HPDE6-E6E7 (cell line): ENCODE data around the gene BCL2.
"Not testable (repeated sequence)": the region's sequence is repeated elsewhere in the genome, so short reads cannot be mapped to it uniquely, and the experiment has no call there.

Experiments
- DNase-seq: peaks from one replicate; pipeline ENCODE4 v3.0.0; 2011; ENCODE audit warnings: missing footprints; ENCODE audit errors: extremely low spot score

Gene BCL2

DNA sequence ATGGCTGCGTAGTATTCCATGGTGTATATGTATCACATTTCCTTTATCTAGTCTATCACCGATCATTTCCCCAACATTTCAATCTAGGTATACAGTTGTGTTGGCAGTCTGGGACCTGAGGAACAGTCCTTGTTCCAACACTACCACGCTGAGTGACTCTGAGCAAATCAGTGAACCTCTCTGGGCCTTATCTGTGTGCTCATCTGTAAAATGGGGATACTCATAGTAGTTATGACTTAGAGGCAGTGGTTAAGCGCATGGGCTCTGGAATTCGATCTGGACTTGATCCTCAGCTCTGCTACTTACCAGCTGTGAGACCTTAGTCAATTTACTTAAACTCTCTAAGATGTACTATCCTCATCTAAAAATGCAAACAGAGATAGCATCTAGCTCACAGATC, 85.1 kb downstream of the BCL2 start:
- DNase-seq = no peak

DNA sequence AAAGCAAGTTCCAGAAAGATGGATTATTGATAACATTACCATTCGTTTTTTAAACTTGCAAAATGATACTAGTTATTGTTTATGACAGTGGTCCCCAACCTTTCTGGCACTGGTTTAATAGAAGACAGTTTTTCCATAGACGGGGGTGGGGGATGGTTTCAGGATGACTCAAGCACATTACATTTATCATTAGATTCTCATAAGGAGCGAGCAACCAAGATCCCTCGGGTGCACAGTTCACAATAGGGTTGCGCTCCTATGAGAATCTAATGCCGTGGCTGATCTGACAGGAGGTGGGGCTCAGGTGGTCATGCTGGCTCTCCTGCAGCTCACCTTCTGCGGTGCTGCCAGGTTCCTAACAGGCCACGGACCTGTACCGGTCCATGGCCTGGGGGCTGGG, 86.2 kb downstream of the BCL2 start:
- DNase-seq = no peak

DNA sequence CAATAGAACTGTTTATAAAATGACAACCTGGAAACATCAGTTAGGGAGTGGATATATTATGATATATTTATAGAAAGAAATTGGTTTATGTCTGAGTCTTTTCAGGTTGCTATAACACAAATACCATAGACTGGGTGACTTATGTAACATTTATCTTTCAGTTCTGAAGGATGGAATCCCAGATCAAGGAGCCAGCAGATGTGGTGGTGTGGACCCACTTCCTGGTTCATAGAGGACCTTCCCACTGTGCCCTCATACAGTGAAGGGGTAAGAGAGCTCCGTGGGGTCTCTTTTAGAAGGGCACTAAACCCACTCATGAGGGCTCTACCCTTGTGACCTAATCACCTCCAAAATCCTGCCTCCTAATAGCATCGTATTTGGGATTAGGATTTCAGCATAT, 86.7 kb downstream of the BCL2 start:
- DNase-seq = no peak

DNA sequence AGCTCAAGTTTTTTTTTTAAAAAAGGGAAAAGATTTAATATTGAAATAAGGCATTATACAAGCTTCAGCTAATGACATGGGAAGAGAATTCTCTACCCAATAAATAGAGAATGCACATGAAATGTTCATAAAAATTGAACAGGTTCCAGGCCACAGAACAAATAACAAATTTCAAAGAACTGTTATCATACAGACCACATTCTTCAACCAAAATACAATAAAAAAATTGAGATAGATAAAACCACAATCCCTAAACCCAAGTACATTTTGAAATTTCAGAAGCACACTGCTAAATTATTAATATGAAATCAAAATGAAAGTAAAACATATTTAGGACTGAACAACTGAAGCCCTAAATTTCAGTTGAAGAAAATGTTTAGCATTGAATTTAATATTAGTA, 89.6 kb downstream of the BCL2 start:
- no peak for DNase-seq

DNA sequence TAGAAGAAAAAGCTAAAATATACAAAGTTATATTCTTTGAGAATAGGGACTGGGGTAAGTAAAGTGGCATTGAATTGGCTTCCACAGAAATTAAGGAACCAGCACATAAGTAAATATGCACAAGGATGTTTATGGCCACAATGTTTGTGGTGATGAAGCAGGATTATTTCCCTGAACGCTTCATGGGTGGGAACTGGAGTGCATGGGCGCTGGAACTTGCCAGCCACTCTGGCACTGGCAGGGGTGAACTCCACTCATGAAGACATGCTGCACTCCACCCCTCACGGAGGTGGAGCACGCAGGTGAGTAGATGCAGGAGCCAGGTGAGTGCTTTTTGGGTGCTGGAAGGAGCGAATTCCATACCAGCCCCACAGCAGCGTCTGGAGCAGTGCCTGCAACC, 94.1 kb downstream of the BCL2 start:
- no peak for DNase-seq

DNA sequence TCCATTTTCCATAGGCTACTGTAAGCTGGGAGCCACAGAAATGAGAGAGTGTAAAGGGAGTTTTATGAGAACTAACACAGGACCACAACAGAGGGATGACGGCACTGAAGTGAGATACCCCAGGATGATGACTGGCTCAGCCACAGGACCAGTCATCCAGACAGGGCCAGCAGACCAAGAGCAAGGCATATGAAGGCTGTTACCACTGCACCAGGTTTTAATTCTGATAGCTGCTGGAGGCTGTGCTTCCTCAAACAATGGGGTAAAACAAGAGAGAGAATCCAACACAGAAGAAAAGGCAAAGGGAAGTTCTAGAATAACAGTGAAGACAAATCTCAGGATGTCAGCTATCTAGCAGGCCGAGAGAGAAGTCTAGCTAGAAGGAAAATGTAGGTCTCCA, 94.9 kb downstream of the BCL2 start:
- no peak for DNase-seq

DNA sequence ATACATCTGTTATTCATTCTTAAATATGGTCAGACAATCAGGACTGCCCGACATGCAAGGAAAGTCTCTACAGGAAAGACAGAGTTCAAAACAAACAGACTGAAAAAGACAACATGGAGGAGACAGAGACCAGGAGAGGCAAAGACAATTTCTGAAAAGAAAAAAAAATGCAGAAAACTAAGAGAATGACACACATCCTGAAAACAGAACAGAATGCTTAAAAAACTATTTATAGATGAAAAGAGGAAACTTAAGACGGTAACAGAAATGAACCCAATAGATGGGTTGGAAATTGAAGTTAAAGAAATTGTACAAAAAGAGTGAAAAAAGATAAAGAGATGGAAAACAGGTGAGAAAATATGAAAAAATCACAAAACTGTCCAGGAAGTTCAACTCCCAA, 95.7 kb downstream of the BCL2 start:
- no peak for DNase-seq

DNA sequence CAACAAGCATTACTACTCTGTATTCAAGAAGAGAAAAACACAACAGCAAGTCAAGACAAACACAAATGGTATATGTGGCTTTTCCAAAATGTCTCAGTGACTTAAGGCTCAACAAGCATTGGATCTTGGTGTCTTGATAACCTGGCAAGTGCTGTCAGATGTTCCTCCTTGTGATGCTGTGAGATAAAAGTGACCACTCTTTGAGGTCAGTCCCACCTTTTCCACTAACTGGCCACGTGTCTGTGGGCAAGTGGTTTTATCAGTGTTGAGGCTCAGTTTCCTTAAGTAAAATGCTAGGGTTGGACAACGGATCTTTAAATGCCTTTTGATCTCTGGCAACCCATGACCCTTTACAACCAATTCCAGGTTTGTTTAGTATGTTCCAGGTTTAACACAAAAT, 98.7 kb downstream of the BCL2 start:
- DNase-seq = no peak

DNA sequence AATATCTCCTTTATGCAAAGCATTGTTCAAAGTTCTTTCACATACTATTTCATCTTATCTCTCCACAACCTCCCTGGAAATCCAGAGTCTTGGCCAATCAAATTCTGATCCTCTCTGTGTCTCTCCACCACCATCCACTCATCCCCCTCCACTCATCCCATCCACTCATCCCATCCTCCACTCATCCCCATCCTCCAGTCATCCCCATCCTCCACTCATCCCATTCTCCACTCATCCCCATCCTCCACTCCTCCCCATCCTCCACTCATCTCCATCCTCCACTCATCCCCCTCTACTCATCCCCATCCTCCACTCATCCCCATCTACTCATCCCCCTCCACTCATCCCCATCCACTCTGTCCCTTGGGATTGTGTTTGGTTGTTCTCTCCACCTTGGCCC, 101.1 kb downstream of the BCL2 start:
- no peak for DNase-seq

DNA sequence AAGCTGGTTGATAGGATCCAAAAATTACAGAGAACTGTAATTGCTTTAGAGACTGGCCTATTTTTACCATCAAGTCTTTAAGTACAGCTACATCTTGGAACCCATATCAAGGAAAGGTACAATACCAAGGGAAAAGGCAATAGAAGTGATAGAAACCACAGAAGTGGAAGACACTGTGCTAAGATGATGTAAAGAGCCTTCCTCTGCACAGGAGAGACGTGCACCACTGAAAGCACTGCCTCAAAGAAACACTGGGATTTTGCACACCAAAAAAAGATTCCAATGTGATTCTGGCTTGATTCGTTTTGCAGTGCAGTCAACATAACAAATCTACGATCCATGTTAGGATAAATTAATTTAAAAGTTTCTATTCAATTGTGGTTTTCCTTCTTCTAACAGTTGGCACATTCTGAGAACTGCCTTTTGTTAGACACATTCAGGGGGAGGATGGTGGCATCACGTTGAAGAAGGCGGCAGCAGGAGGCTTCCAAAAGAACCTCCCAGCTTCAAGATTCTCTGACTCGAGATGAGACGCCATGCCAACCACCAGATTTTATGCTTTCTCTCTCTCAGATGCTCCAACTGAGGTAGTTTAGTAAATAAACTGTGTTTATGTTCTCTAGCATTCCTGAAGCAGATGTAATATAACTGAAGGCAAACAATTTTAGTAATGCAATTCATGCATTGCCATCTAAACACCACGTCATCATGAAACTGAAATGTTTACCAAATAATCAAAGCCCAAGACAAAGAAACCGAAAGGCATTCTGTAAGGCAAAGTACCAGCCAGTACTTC, 102.9 kb downstream of the BCL2 start:
- no peak for DNase-seq

DNA sequence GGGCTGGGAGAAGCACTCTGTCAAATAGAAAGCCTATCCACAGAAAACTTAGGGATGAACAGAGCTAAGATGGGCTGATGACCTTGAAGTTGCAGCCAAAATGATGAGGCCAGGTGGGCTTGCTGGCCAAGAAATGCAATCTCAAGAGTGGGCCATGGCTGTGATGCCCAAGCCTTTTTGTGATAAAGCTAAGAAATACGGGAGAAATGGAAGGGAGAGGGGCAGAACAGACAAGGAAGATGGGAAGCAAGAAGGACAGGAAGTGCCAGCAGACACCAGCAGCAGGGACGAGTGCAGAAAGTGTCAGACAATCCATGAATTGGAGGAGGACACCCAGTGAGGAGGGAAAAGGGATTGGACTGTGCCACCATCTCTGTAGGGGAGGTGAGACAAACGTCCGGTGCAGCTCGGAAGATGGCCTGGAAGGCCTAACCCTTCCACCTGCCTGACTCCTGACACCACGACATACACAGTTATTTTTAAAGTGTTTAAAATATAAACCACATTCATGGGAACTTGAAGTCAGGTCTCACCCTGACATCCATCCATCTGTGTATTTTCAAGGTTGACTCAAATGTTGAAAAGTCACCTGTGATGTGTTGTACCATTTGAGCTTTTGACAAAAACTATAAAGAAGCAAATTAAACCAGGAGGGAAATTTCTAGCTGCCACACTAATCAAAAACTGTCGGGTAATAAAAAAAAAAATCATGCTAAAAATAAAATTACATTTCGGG, 105.5 kb downstream of the BCL2 start:
- DNase-seq = no peak

DNA sequence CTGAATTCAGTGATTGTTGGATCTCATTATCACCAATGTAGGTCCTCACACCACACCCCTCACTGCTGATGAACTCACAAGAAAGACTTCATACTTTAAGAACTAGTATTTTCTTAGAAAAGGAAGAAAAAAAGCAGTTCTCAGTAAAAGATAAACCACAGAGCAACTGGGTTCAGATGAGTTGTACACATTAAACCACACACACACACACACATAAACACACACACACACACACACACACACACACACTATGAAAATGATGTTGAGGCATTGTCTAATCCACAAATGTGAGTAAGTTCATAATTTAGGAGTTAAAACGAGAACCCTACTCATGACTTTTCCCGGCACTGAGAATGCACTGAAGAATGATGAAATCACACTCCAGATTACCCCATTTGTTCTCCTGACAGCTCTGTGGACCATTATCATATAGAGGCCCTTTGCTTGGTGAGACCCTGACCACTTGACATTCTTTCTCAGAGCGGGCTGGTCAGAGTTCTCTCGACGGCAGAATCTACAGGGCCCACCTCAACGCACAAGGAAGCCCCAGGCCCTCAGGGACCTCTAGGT, 106.2 kb downstream of the BCL2 start:
- DNase-seq = no peak

DNA sequence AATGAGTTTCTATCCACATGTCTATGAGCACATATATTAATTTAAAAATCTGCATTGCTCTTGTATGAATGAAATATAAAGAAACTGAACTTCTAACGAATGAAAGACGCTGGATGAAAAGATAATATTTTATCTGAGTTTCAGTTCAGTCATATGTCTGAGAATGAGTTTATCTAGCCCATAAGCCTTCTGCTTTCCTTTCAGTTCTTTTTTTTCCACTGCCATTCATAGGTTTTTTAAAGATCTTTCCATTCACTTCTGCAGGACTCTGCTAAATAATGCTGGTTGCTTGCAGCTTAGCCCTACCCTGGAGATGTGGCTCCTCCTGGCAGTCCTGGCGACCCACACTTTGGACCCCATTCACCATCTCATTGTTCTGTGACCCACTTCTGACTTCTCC, 109.0 kb downstream of the BCL2 start:
- DNase-seq = no peak

DNA sequence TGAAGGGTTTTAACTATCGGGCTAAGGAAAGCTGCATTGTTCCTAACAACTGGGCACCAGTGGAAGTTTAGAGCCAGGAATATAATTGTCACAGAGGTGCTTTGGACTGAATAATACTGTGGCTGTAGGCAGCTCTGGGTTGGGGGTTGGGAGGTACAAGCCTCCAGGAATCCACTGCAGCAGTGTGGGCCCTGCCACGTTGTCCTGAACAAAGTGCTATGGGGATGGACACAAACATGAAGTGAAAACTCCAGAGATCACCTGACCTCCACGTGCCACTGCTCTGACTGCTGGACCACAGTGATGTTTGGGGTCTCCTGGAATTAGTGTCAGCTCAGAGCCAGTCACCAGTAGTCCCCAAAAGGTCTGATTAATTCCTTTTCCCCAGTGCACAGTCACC, 110.9 kb downstream of the BCL2 start:
- no peak for DNase-seq

DNA sequence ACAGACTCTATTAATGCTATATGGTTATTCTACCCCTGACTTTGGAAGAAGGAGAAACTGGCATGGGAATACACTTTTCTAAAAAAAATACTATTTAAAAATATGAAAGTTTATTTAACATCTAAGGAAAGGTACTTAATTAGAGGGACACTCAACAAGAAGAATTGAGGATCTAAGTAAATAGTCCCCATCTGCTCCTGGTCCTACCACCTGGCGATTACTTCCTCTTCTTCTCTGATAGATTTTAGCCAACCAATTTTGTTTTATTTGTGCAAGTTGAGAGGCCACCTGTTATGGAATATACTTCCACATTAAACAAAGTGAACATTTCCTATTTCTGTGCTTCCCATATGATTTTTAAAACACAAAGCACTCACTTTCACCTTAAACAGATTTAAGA, 111.7 kb downstream of the BCL2 start:
- DNase-seq = no peak

DNA sequence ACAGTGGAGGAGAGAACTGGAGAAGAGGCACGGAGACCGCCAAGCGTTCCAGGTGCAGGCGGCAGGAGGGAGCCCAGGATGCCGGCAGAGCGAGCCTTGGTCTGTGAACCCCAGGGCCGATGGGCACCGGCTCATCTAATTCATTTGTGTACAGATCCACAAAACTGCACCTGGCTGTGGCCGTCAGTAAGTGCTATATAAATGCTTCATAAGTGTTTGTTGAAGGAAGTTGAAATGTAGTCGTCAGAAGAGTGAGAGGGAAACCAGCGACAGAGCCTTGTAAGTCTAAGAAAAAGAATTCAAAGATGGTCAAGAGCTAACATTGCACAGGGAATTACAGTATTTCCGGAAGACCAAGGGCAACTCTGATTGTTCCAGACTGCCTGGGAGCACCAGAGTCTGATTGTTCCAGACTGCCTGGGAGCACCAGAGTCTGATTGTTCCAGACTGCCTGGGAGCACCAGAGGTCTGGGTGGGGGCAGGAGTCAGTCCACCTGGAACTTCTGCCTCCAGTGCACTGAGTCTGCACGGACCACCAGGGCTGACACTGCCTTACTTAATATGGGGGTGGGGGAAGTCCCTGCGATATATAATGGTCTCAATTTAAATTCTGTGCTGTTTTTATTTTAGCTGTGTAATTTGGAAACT, 112.3 kb downstream of the BCL2 start:
- DNase-seq = no peak

DNA sequence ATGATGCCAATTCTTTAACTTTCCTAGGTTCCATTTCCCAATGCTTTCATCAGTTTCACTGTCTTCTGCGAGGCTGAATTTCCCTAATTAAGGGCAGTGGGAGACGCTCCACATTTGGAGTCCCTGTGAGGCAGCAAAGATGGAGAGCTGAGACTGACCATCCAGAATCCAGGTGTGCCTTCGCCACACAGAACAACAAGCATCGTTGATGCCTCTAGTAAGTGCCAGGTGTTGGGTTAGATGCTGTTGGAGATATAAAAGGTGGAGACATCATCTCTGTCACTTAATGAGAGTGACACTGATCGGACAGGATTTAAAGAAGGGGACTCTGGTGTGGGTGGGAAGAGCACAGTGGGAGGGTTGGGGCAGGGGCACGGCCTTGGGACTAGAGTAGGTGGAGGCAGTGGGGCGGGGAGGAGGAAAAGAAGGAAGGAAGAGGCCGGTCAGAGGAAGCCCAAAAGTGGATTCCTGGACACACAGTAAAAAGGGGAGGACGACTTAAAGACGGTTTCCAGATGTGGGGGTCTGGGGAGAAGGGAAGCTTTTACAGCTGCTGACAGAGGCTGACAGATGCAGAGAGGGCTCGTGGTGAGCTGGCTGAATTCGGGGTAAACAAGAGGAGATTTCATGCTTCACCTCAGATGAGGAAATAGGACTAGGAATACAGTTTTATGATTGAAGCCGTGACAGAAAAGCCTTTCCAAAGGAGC, 113.0 kb downstream of the BCL2 start:
- no peak for DNase-seq

DNA sequence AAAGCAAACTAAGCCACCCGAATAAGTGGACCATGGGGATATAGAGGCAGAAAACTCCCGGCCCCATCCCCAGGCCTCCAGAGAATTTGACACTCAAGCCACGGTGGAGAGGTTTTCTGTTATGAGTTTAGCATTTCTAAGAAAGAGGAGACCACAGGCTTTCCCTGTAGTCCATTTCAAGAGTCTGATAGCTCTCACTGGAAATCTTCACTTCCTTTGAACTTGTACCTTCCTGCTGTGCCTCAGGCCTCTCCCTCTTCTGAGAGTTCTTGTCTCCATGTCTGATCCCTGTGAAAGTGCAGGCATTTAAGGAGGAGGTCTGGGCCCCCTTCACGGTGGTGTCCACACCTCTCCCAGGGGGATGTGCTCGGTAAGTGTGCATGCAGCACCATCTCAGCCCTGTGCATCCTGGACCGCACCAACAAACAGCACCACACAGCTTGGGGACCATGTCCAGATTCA, 113.7 kb downstream of the BCL2 start:
- DNase-seq = no peak

DNA sequence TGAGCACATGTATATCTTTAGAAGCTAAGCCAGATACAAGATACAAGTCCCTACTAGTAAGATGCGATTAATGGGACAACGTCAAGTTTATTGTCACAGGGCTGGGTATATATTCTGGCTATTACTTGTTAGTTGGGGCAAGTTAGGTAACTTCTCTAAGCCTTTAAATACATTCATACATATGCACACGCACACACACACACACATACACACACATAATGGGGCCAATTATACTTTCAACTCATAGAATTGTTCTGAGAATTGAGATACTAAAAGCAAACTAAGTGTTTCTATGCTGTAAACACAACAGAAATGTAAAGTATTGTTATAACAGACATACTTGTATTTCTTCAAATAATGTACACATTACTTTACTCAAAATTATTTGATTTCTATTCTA, 116.1 kb downstream of the BCL2 start:
- DNase-seq = no peak

DNA sequence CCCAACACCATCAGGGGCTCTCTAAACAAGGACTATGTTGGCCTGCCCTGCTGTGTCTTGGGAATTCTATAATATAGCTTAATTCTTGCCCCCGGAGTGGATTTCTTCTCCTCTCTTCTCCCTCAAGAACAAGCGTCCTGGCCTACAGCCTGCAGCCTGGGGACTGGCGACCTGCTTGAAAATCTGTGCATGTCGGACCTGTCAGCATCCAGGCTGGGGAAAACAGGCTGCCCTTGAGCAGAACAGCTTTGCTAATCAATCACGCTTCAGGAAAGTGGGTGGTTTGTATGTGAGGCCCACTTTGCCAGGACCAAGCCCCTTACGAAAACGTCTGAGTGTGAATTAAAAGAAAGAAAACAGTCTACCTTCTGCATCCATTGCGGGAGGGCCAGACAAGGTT, 116.7 kb downstream of the BCL2 start:
- no peak for DNase-seq

DNA sequence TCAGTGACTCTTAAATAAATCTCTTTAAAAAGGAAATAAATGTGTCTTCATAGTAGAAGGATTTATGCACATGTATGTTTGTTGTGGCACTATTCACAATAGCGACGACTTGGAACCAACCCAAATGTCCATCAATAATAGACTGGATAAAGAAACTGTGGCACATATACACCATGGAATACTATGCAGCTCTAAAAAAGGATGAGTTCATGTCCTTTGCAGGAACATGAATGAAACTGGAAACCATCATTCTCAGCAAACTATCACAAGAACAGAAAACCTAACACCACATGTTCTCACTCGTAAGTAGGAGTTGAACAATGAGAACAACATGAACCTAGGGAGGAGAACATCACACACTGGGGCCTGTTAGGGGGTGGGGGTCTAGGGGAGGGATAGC, 118.1 kb downstream of the BCL2 start:
- DNase-seq = not testable (repeated sequence)

DNA sequence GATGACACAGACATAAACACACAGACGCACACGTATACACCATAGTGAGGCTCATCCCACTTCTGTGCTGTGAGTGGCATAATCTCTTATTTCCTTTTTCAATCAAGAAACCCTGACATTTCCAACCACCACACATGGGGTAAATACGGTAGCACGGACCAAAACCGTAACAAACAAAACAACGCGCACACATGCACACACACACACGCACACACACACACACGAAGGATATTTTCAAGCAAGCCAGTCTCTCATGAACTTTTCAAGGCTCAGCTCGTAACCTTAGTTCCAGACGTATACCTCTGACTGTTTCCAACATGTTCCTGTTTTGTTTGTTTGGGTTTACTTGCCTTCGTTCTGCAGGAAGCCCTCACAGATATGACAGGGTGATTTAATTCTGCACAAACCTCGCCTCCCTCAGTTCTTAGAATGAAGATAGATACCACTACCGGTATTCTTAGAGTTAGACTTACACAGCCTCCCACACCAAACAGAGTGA, 119.8 kb downstream of the BCL2 start:
- no peak for DNase-seq
